ENCODE results near the gene MGP.

Gene MGP

DNA sequence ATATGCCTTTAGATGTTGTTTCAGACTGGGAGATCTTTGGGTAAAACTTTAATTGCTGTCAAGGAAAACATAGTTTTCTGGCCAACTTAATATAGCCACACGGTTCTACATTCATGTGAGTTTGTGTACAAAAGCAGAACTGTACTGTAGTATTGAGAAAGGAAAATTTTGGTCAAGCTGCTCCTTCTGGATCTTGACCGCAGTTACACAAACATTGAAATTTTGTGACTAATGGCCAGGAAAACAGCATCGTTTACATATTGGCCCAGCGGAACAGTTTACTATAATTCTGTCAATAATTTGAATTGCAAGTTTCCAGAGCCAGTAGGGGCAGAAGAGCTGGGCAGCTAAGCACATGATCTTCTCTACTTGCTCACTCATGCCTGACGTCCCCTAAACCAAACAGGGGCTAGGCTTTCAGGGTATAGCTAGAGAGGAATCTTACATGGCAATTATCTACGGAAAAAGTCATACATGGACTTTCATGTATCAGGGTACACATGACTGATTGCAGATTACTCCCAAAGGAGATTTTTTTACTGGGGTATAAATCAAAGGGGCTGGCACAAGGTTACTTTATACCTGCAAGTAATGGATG lies 31.0 kb downstream of the MGP start:
- no peak for ATAC-seq
- no peak for TF ChIP-seq CSDC2 (CRISPR knock-in tag; IDR thresholded peaks at IDR 0.05)
- no peak for TF ChIP-seq OSR1 (CRISPR knock-in tag; IDR thresholded peaks at IDR 0.05)
- no peak for TF ChIP-seq ZNF8 (CRISPR knock-in tag; IDR thresholded peaks at IDR 0.05)
- no peak for TF ChIP-seq ZFP30 (CRISPR knock-in tag; IDR thresholded peaks at IDR 0.05)
- TF ChIP-seq SNAI2 (CRISPR knock-in tag; IDR thresholded peaks at IDR 0.05) = no peak
- TF ChIP-seq, protein P1, sequence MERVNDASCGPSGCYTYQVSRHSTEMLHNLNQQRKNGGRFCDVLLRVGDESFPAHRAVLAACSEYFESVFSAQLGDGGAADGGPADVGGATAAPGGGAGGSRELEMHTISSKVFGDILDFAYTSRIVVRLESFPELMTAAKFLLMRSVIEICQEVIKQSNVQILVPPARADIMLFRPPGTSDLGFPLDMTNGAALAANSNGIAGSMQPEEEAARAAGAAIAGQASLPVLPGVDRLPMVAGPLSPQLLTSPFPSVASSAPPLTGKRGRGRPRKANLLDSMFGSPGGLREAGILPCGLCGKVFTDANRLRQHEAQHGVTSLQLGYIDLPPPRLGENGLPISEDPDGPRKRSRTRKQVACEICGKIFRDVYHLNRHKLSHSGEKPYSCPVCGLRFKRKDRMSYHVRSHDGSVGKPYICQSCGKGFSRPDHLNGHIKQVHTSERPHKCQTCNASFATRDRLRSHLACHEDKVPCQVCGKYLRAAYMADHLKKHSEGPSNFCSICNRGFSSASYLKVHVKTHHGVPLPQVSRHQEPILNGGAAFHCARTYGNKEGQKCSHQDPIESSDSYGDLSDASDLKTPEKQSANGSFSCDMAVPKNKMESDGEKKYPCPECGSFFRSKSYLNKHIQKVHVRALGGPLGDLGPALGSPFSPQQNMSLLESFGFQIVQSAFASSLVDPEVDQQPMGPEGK (CRISPR knock-in tag; IDR thresholded peaks at IDR 0.05; ENCODE audit: borderline replicate concordance) = no peak
- no peak for TF ChIP-seq ESRRG (CRISPR knock-in tag; IDR thresholded peaks at IDR 0.05)
- TF ChIP-seq TSHZ2 (CRISPR knock-in tag; IDR thresholded peaks at IDR 0.05) = no peak
- TF ChIP-seq PPARA (CRISPR knock-in tag; IDR thresholded peaks at IDR 0.05; ENCODE audit: borderline replicate concordance) = no peak
- no peak for TF ChIP-seq ARNTL (CRISPR knock-in tag; IDR thresholded peaks at IDR 0.05; ENCODE audit: borderline replicate concordance, low read depth)
- TF ChIP-seq, protein P2, sequence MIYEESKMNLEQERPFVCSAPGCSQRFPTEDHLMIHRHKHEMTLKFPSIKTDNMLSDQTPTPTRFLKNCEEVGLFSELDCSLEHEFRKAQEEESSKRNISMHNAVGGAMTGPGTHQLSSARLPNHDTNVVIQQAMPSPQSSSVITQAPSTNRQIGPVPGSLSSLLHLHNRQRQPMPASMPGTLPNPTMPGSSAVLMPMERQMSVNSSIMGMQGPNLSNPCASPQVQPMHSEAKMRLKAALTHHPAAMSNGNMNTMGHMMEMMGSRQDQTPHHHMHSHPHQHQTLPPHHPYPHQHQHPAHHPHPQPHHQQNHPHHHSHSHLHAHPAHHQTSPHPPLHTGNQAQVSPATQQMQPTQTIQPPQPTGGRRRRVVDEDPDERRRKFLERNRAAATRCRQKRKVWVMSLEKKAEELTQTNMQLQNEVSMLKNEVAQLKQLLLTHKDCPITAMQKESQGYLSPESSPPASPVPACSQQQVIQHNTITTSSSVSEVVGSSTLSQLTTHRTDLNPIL (CRISPR knock-in tag; IDR thresholded peaks at IDR 0.05; ENCODE audit: low read depth) = no peak

DNA sequence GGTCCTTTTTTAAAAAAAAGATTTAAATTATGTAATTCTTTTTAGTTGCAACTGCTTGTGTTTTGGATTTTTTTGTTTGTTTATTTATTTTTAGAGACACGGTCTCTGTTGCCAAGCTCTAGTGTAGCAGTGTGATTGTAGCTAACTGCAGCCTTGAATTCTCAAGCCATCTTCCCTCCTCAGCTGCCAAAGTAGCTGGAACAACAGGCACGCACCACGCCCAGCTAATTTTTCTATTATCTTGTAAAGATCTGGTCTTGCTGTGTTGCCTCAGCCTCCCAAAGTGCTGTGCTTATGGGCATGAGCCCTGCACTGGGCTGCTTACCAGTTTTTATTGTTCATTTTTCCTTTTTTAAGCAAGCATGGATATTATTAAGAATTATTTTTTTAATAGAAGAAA lies 31.7 kb downstream of the MGP start:
- ATAC-seq = no peak
- TF ChIP-seq BACH2 (CRISPR knock-in tag; IDR thresholded peaks at IDR 0.05; ENCODE audit: borderline replicate concordance) = no peak
- TF ChIP-seq ZNF565 (CRISPR knock-in tag; conservative IDR thresholded peaks at IDR 0.05; ENCODE audit: low read depth) = no peak
- no peak for TF ChIP-seq PPARA (CRISPR knock-in tag; IDR thresholded peaks at IDR 0.05; ENCODE audit: borderline replicate concordance)
- TF ChIP-seq ESRRG (CRISPR knock-in tag; IDR thresholded peaks at IDR 0.05) = no peak
- TF ChIP-seq SNAI2 (CRISPR knock-in tag; IDR thresholded peaks at IDR 0.05) = no peak
- TF ChIP-seq CSDC2 (CRISPR knock-in tag; IDR thresholded peaks at IDR 0.05) = no peak
- TF ChIP-seq ARNTL (CRISPR knock-in tag; IDR thresholded peaks at IDR 0.05; ENCODE audit: borderline replicate concordance, low read depth) = no peak
- TF ChIP-seq, protein P2 (CRISPR knock-in tag; IDR thresholded peaks at IDR 0.05; ENCODE audit: low read depth) = no peak

GRCh38 chr12:14852880-14853279 lies 32.8 kb downstream of the MGP start:
- TF ChIP-seq ISL1 (CRISPR knock-in tag; IDR thresholded peaks at IDR 0.05) (no peak), TOX (CRISPR knock-in tag; IDR thresholded peaks at IDR 0.05; ENCODE audit: borderline replicate concordance) (no peak), ARNTL (CRISPR knock-in tag; IDR thresholded peaks at IDR 0.05; ENCODE audit: borderline replicate concordance, low read depth) (no peak), ZC3H10 (CRISPR knock-in tag; IDR thresholded peaks at IDR 0.05) (no peak), ZNF70 (CRISPR knock-in tag; IDR thresholded peaks at IDR 0.05) (no peak), ZFP3 (CRISPR knock-in tag; IDR thresholded peaks at IDR 0.05) (no peak), ZNF565 (CRISPR knock-in tag; conservative IDR thresholded peaks at IDR 0.05; ENCODE audit: low read depth) (no peak), OSR1 (CRISPR knock-in tag; IDR thresholded peaks at IDR 0.05) (no peak)
- TF ChIP-seq, protein P1 (CRISPR knock-in tag; IDR thresholded peaks at IDR 0.05; ENCODE audit: borderline replicate concordance) = no peak
- no peak for ATAC-seq

Data from SK-N-SH treated with all-trans-retinoic acid at 6 μM for 48 hours (cell line).